HepG2 (cell line): ENCODE measurements around the gene TSPAN9. TPM values are rescaled to one million over a fixed set of nuclear protein-coding genes. Genes with fewer than 3 reads are reported as not detected.

ENCODE experiments used
- CBFB ChIP-seq: sonication (generic); formaldehyde crosslinking; IDR thresholded peaks from 2 replicates; pipeline ENCODE4 v1.4.0; 2020; ENCODE audit warnings: missing genetic modification reagents
- CBX5 ChIP-seq: sonication (generic); formaldehyde crosslinking; IDR thresholded peaks from 2 replicates; pipeline ENCODE4 v1.4.0; 2020; ENCODE audit warnings: missing genetic modification reagents, borderline replicate concordance
- EEA1 ChIP-seq: sonication (generic); formaldehyde crosslinking; IDR thresholded peaks from 2 replicates; pipeline ENCODE4 v1.5.1; 2020; ENCODE audit warnings: mild to moderate bottlenecking, missing genetic modification reagents, borderline replicate concordance
- ESRRA ChIP-seq: sonication (generic); formaldehyde crosslinking; IDR thresholded peaks from 2 replicates; pipeline ENCODE4 v1.5.1; 2020; ENCODE audit warnings: mild to moderate bottlenecking, low read depth, missing genetic modification reagents
- ETV5 ChIP-seq: IDR thresholded peaks from 2 replicates; pipeline ENCODE4 v1.6.1; 2018; ENCODE audit warnings: missing biosample characterization, missing genetic modification reagents, inconsistent platforms, borderline replicate concordance
- SALL1 ChIP-seq: sonication (generic); formaldehyde crosslinking; IDR thresholded peaks from 2 replicates; pipeline ENCODE4 v1.8.0; 2022; ENCODE audit warnings: mild to moderate bottlenecking, missing genetic modification reagents
- SMAD1 ChIP-seq: sonication (generic); formaldehyde crosslinking; IDR thresholded peaks from 2 replicates; pipeline ENCODE4 v1.4.0; 2020; ENCODE audit warnings: missing genetic modification reagents, low read depth, mild to moderate bottlenecking, borderline replicate concordance
- SMC3 ChIP-seq: IDR thresholded peaks from 2 replicates; pipeline ENCODE4 v1.6.1; 2011; ENCODE audit warnings: low read length, improper control_type of control experiment
- TBP ChIP-seq: sonication (generic); formaldehyde crosslinking; IDR thresholded peaks from 2 replicates; pipeline ENCODE4 v1.5.0; 2020; ENCODE audit warnings: missing genetic modification reagents
- TEAD3 ChIP-seq: optimal IDR thresholded peaks from 2 replicates; pipeline ENCODE3; 2016; ENCODE audit warnings: borderline replicate concordance
- XRCC5 ChIP-seq: fragments of 200-400 bp; formaldehyde crosslinking; optimal IDR thresholded peaks from 2 replicates; pipeline ENCODE3; 2017; ENCODE audit warnings: mild to moderate bottlenecking, low read length
- ZNF124 ChIP-seq: sonication (generic); formaldehyde crosslinking; IDR thresholded peaks from 2 replicates; pipeline ENCODE4 v1.4.0; 2020; ENCODE audit warnings: missing genetic modification reagents
- ZNF235 ChIP-seq: sonication (generic); formaldehyde crosslinking; IDR thresholded peaks from 2 replicates; pipeline ENCODE4 v1.8.1; 2023; ENCODE audit warnings: mild to moderate bottlenecking, missing genetic modification reagents, borderline replicate concordance
- ZNF326 ChIP-seq: sonication (generic); formaldehyde crosslinking; IDR thresholded peaks from 2 replicates; pipeline ENCODE4 v1.4.0; 2020; ENCODE audit warnings: missing genetic modification reagents, borderline replicate concordance
- ZNF615 ChIP-seq: sonication (generic); formaldehyde crosslinking; IDR thresholded peaks from 2 replicates; pipeline ENCODE4 v1.5.0; 2020; ENCODE audit warnings: mild to moderate bottlenecking, missing genetic modification reagents, borderline replicate concordance
- ZNF772 ChIP-seq: sonication (generic); formaldehyde crosslinking; IDR thresholded peaks from 2 replicates; pipeline ENCODE4 v1.5.0; 2020; ENCODE audit warnings: mild to moderate bottlenecking, missing genetic modification reagents
- polyA plus RNA-seq, 8 experiments: library from polyadenylated mRNA; depleted of rRNA in 3 of 8; stranded (reverse) in 7 of 8; unstranded in 1 of 8; fragments of >200 nt; fragmentation: Illumina TruSeq in 4 of 8; extraction: Trizol in 4 of 8; gene quantifications; 2 replicates each; pipeline versions ENCODE4 v1.2.1 to v1.2.3, GENCODE V29; 2011 to 2016; ENCODE audit warnings: low read depth in 4 of 8, missing spikeins in 1 of 8, mixed read lengths in 1 of 8; ENCODE audit not compliant: insufficient read depth in 1 of 8
- total RNA-seq, 5 experiments: library from RNA; depleted of rRNA; stranded (reverse); fragments of >200 nt; fragmentation: Illumina TruSeq; extraction: Trizol; gene quantifications; 2 replicates each; pipeline ENCODE4 v1.2.3, GENCODE V29; 2016; ENCODE audit warnings: low read depth in 1 of 5
- TF ChIP-seq, protein P1 (sequence below): sonication (generic); formaldehyde crosslinking; IDR thresholded peaks from 2 replicates; pipeline ENCODE4 v1.4.0; 2020; ENCODE audit warnings: missing genetic modification reagents
- TF ChIP-seq, protein P2 (sequence below): sonication (generic); formaldehyde crosslinking; IDR thresholded peaks from 2 replicates; pipeline ENCODE4 v1.4.0; 2020; ENCODE audit warnings: mild to moderate bottlenecking, missing genetic modification reagents

Gene TSPAN9
- total and polyA plus RNA-seq, 2 of the 13 experiments (the other 11 are each of a cell fraction or from before 2014, with no cell fraction given) = 18.1 to 42.3 TPM

DNA sequence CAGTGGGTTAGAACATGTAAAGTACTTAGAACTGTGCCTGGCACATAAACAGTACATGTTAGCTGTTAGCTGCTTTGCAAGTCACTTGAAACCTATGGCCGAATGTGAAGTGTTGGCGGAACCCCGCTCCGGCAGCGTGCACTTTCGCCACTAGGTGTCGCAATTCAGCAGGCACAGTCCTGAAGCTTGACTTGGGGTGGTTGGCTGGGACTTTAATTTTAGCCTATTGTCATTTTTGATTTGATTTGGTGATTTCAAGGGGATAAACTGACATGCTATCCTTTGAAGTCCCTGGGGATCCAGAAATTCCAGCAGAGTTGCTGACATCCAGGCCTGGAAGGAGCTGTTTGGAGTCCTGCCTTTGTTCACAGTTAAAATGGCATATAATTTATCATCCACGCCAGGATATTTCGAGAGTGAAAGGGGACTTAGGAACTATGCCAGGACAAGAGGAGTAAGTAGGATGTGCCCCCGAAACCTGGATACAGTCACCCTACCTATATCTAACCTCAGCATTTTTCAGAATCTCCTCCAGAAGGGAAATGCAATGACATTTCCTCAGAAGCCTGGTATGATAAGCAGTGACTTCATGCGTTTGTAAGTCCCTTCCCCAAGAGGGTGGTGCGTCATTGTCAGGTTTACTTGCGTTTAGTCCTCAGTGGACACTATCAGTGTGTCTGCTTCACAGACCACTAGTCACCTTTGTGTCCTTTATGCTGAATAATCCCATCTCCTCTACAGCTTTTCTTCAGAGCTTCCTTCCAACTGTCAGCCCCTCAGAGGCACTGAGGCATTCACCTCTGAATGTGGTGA lies 3.5 kb upstream of the TSPAN9 start (continued):
- 0 out of 2 replicates have a peak, but pooled peaks have one; percentile 22 for TF ChIP-seq CBFB (CRISPR knock-in tag)
- no peak for TF ChIP-seq TBP (CRISPR knock-in tag)
- TF ChIP-seq, protein P1, sequence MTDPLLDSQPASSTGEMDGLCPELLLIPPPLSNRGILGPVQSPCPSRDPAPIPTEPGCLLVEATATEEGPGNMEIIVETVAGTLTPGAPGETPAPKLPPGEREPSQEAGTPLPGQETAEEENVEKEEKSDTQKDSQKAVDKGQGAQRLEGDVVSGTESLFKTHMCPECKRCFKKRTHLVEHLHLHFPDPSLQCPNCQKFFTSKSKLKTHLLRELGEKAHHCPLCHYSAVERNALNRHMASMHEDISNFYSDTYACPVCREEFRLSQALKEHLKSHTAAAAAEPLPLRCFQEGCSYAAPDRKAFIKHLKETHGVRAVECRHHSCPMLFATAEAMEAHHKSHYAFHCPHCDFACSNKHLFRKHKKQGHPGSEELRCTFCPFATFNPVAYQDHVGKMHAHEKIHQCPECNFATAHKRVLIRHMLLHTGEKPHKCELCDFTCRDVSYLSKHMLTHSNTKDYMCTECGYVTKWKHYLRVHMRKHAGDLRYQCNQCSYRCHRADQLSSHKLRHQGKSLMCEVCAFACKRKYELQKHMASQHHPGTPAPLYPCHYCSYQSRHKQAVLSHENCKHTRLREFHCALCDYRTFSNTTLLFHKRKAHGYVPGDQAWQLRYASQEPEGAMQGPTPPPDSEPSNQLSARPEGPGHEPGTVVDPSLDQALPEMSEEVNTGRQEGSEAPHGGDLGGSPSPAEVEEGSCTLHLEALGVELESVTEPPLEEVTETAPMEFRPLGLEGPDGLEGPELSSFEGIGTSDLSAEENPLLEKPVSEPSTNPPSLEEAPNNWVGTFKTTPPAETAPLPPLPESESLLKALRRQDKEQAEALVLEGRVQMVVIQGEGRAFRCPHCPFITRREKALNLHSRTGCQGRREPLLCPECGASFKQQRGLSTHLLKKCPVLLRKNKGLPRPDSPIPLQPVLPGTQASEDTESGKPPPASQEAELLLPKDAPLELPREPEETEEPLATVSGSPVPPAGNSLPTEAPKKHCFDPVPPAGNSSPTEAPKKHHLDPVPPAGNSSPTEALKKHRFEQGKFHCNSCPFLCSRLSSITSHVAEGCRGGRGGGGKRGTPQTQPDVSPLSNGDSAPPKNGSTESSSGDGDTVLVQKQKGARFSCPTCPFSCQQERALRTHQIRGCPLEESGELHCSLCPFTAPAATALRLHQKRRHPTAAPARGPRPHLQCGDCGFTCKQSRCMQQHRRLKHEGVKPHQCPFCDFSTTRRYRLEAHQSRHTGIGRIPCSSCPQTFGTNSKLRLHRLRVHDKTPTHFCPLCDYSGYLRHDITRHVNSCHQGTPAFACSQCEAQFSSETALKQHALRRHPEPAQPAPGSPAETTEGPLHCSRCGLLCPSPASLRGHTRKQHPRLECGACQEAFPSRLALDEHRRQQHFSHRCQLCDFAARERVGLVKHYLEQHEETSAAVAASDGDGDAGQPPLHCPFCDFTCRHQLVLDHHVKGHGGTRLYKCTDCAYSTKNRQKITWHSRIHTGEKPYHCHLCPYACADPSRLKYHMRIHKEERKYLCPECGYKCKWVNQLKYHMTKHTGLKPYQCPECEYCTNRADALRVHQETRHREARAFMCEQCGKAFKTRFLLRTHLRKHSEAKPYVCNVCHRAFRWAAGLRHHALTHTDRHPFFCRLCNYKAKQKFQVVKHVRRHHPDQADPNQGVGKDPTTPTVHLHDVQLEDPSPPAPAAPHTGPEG = no peak
- TF ChIP-seq TEAD3 (CRISPR knock-in tag) = peak; percentile 18
- TF ChIP-seq SMAD1 (CRISPR knock-in tag) = peak; percentile 39; the same call in 1 of the 2 replicates
- TF ChIP-seq CBX5 = 0 out of 2 replicates have a peak, but pooled peaks have one; percentile 48
- TF ChIP-seq ETV5 (CRISPR knock-in tag) = peak; percentile 20; the same call in 1 of the 2 replicates
- no peak for TF ChIP-seq ZNF326 (CRISPR knock-in tag)
- TF ChIP-seq SMC3 = peak; percentile 81
- TF ChIP-seq EEA1 = no peak
- no peak for TF ChIP-seq ZNF615 (CRISPR knock-in tag)
- 0 out of 2 replicates have a peak, but pooled peaks have one; percentile 59 for TF ChIP-seq ZNF124
- no peak for TF ChIP-seq ZNF235 (CRISPR knock-in tag)
- peak; percentile 29; the same call in 1 of the 2 replicates for TF ChIP-seq SALL1
- no peak for TF ChIP-seq ZNF772 (CRISPR knock-in tag)
- peak; percentile 90 for TF ChIP-seq XRCC5
- TF ChIP-seq, protein P2, sequence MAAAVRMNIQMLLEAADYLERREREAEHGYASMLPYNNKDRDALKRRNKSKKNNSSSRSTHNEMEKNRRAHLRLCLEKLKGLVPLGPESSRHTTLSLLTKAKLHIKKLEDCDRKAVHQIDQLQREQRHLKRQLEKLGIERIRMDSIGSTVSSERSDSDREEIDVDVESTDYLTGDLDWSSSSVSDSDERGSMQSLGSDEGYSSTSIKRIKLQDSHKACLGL (CRISPR knock-in tag) = no peak
- TF ChIP-seq ESRRA (CRISPR knock-in tag) = peak; percentile 49; the same call in 1 of the 2 replicates
- TF ChIP-seq, all 625 proteins: peak for 37
